Stimulated activated CD8-positive, alpha-beta memory T cell treated with anti-CD3 and anti-CD28 coated beads, Interleukin-15, amount 100 ng/mL, for 4 hours (primary cell): ENCODE results near the gene SLC35E1.

Experiments used
- DNase-seq, 2 donors: peaks; one replicate each; pipeline ENCODE4 v3.0.0-alpha.2; 2020; ENCODE audit warnings: low read depth in 2 of 2

The SLC35E1 gene

DNA sequence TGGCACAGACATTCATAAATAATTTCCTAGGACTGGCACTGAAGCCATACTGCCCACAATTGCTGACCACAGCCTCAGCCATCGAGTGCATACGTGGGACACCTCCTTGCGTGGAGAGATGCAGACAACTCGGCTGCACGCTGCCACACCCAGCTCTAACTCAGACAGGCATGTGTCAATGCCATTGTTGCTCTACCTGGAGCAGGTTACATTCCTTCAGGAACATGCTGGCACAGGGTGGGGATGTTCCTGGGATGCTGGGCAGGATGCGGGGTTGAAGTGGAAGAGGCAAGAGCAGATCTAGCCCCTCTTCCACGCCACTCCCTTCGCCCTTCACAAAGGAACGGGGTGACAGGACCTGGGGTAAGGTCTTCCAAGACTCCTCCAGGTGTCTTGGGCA lies 24.2 kb upstream of the SLC35E1 start:
- no peak for DNase-seq

DNA sequence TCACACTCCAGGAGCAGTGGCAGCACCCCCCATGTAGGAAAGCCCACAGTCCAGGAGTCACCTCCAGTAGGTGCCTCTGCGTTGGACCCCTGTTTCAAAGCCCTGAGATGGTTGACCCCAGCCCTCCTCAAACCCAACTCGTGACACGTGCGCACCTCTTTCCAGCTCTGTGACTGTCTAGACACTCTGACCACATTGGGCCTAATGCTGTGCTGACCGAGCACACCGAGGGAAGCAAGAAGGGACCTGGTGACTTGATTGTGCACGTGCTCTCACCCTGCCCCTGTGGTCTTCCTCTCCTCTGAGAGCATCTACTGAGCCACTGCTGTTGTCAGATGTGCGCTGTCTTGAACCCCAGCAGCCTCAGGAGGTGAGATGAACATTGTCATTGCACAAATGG lies 22.9 kb upstream of the SLC35E1 start:
- DNase-seq: no peak

DNA sequence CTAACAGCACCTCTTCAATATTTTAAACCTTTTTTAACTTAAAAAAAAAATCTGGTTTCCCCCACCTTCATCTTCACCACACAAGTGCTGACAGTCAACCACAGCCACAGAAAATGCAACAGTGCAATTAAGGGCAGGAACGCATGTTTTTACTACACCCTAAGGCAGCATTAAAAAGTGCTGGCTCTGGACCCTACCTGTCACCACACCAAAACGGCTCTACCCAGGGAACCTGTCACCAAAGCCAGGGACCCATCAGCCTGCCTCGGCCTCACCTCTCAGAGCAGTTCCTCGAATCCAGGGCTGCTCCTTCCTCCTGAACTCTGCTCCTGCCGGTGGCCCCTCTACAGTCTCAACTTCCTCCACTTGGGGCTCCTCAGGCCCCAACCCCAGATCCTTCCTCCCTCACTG lies 22.5 kb upstream of the SLC35E1 start:
- no peak for DNase-seq

DNA sequence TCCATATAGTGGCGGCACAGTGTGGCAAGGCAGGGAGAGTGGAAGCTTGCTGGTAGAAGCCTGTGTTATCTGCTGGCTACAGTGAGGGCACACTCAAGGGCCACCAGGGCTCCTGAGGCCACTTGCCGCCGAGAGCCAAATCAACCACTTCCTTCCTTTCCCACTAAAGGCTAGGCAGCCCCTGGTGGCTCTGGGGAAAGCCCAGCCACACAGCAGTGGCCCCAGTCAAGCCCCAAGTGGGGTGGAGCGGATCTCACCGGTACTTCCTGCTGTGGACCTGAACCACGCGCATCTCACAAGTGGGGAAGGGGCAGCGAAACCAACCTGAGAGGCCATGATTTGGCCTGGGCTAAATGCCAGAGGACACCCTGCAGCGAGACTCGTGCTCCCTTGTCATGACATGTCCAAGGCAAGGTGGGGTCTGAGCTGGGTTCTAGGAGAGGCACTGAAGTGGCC lies 21.9 kb upstream of the SLC35E1 start:
- DNase-seq: no peak

DNA sequence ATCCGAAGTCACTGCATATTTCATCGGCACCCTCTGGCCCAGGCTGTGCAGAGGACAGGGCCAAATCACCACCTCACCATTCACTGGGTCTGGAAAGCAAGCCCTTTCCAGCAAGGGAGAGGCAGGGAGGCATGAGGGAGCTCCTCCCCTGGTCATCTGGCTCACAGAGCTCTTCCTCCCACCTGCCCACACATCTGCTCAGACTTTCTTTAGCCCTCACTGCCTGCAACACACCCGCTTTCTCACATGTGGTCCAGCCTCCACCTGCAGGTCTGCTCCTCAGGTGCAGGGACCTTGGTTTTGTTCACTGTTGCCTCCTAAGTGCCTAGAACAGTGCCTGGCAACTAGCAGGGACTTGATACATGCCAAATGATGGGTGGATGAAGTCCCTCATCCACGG lies 21.0 kb upstream of the SLC35E1 start:
- no peak for DNase-seq

DNA sequence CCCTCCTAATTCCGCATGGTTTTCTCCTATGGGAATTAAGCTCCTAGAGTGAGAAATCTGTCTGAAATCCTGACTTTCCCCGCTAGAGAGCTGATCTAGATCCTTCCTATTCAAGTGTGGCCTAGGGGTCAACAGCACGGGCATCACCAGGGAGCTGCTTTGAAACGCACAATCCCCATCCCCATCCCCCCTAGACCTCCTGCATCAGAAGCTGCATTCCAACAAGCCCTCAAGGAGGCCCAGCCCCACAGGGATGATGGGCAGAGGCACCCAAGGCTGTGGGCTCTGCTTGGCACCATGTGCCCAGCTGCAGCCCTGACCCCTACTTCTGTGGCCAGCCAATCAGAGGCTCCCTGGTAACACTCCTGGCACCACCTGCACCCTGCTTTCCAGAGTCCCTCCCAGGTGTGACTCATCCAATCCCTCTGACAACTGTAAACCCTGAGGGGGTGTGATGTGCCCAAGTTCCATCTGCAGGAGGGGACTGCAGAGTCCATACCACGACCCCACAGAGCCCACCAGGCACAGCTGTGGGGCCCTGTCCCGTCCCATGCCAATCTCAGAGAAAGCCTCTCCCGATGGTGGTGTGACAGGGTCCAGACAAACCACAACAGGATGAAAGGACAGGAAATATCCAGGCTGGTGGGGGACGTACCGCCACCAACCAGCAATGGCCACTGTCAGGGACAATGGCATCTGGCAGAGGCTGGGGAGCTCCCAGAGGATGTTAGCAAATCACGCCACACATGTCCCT lies 19.8 kb upstream of the SLC35E1 start:
- DNase-seq: no peak

DNA sequence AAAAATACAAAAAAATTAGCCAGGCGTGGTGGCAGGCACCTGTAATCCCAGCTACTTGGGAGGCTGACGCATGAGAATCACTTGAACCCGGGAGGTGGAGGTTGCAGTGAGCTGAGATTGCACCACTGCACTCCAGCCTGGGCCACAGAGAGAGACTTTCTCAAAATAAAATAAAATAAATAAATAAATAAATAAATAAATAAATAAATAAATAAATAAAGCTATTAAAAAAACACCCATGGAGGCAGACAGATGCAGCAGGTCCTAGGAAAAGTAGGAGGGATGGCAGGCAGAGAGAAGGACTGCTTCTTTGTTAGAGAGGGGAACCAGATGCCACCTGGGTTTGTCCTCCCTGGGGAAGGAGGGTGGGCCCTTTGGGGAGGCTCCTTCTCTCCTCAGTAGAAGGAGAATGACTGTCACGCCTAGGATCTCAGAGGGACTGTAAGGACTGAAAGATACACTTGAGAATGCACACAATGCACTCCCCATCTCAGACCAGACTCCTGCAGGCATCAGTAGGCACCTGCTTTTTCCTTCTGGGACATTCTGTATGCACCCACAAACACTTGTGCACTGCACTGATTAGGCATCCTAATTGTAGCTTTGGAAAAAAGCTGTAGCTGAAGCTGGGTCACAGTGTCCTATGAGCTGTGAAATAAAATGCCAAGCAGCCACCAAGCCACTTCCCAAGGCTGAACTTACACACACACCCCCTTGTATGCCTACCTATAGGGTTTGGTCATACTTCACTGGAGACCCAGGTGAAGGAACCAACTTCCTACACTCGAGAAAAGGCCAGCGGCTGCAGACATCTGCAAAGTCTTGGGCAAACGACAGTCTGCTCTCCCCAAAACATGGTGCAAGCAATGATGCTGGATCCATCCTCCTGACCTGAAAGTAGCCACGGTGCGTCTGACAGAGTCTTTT lies 18.9 kb upstream of the SLC35E1 start:
- DNase-seq: no peak

DNA sequence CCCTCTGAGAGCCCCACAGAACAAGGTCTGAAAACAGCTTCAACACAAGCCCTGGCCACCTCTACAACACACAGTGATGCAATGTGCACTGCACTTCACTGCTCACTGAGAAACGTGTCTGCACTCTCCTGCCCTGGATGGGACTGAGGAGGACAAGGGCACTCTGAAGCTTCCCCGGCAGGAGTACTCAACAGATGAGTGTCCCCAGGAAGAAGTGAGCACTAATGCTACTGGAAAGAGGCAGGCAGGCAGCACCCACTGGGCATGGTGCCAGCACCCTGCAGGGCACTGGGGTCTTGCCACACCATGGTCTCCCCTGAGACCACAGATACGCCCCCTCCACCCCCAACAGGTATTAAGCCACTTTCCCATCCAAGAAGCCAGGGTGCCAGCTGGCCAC lies 17.7 kb upstream of the SLC35E1 start:
- DNase-seq: no peak

DNA sequence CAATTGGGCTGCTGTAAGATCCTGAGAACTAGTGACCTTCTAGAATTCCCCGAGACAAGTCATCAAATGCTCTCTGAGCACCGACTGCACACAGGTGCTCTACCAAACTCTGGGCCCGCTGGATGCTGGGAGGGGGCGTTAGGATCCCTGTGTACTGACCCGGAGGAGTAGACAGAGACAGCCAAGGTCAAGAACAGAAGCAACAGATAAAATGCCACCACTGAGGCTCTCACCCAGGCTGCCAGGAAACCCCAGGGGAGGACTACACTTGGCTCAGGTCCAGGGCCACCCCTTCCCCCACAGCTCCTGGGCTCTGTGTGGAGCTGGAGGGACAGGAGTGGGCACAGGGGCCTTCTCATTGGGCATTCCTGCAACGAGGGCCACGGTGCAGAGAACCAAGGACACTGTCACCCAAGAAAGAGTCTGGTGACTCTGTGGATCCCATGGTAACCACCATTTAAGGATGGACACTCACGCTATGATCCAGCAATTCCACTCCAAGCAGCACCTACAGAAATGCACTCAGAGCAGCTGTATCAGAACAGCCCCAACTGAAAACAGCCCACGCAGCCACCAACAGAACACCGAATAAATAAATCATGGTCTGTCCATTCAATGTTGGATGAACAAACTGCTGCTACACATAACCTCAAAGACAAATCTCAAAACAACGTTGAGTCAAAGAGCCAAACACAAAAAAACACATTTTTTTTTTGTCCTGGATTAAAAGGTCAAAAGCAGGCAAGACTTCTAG lies 16.8 kb upstream of the SLC35E1 start:
- DNase-seq: no peak

DNA sequence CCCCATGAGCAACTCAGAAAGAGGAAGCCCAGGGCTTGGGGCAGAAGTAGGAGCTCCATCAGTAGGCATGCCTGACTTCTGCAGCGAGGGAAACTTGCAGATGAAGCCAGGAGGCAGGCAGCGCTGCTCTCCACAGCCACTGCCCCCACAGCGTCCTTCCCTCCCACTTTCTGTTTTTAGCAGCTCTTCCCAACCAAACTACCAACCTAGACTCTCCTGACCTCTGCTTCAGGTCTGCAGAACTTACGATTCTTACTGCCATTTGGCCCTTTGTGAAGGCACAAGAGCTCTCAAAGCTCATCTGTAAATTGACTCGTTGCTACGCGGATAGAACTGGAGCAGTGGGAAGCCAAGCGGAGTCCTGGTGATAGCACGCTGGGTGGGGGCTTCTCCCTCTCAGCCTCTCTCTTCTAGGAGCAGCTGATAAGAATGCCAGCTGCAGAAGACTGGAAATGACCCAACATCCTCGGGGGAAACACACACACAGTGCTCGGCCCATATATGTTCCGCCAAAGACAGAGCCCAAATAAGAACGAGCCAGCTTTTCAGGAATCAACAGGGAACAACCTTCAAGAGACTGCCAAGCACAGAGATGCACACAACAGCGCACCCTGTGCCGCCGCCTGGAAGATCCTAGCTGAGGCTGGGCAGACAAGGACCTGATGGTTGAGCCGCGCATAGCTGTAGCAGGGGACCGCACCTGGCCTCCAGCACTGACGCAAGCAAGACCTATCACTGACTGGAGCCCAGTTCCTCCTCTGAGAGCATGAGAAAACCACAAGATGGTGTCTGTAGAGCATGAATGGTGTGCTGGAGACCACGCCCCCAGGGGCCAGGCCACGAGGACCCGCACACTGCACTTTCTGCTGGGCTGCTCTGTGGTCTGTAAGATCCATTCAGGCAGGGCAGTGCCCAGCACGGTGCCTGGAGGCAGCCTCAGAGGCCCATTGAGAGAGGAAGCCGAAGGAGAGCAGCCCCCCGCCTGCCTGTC lies 15.9 kb upstream of the SLC35E1 start:
- DNase-seq: no peak

DNA sequence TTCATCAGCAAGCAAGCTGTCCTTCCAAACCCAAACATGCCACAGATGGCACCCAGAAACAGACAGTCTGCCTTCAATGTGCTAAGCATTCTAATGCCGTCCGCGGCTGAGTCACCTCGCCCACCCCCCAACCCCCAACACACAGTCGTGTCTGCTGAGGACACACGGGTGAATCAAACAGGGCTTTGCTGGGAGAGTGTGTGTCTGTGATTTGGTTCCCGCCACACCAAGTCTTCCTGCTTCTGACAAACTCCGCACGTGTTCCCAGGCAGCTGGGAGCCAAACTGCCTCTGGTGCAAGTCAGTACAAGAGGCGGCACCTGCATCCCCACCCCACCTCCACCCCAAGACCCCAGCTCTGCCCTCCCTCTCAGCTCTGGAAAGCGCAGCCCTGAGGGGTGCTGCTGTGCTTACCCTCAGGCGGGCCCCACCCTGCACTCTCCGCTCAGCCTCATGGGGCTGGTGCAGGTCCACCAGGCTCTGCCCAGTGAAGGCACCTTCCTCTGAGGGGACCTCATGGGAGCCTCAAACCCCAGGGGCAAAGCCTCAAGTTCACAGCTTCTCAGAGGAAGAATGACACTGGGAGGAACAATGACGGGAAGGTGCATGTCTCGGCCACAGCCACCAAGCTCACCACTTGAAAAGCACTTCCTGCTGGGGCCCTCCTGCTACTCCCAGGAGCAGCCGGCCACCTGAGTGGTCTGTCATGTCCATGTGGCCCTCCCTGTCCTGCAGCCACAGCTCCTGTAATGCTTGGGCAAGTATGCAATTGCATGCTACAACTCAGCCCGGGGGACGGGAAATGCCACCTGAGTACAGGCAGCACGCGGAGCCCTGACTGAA lies 15.0 kb upstream of the SLC35E1 start:
- peak in 1 of 2 donors; percentile 46 for DNase-seq

DNA sequence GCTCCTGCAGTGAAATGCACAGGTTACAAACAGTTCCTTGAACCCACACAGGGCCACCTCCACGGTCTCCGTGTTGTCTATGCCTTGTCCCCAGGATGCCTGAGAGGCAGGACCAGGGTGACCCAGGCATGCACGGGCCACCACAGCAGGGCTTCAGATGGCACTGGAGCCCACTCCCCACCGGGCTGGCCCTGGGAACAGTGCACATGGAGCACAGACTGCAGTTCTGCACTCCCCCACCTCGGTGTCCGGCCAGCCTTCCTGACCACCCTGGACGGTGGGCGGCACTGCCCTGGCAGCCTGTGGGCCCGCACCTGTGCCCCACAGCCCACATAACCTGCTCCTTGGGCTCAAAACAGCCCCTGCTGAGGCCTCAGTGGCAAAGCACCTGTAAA lies 14.3 kb upstream of the SLC35E1 start:
- no peak for DNase-seq

DNA sequence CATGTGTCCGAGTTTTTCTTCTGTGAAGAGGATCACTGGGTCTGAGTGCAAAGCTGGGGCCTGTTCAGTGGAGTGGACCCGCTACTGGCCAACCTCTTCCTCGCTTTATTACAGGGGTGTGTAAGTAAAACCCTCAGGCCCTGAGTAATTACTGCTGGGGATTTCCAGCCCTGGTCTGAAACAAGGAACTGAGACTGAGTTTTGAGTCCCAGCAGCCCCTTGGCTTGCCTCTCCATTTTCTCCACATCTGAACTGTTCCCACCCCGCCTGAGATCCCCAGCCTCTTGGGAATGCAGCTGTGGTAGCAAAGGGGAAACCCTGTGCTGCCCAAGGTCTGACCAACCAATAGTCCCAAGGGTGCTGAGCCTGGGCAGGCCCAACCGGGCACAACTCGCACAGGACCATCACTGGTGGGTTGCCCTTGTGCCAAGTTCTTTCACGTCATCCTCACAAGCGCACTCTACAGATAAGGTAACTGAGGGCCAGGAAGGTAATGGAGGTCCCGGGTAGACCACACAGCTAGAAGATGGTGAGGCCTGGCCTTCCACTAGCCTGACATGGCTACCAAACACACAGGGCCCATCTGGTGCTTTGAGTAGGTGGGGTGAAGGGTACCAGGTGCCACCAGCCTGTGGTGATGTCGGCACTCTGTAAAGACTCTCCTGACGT lies 13.7 kb upstream of the SLC35E1 start:
- no peak for DNase-seq

DNA sequence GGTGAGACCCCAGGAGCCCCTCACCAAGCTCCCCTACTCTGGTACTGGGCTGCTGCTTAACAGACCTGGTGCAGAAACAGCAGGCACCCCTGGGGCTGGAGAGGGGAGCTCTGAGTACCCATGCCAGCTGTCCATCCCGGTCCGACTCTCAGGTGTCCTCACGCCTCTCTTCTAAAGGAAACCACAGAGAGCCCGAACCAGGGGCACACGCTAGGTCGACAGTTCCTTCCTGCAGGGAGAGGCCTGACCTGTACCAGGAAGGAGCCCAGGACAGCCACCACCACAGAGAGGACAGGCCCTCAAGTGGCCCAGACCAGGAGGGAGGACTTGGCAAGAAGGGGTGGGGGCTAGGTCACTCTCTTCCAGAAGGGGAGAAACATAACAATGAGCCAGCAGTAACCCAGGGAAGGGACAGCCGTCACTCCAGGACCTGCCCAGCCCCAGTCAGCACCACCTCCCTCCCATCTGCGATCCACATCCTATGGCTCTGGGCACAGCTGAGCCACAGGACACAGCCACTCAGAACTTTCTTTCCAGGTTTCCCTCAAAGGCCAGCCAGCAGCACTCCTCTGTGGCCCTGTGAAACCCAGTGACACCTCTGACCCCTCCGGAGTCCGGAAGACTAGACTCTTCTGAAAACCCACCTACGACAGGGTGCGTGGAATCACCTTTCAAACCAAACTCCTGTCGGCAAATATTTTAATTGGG lies 13.0 kb upstream of the SLC35E1 start:
- DNase-seq: no peak

DNA sequence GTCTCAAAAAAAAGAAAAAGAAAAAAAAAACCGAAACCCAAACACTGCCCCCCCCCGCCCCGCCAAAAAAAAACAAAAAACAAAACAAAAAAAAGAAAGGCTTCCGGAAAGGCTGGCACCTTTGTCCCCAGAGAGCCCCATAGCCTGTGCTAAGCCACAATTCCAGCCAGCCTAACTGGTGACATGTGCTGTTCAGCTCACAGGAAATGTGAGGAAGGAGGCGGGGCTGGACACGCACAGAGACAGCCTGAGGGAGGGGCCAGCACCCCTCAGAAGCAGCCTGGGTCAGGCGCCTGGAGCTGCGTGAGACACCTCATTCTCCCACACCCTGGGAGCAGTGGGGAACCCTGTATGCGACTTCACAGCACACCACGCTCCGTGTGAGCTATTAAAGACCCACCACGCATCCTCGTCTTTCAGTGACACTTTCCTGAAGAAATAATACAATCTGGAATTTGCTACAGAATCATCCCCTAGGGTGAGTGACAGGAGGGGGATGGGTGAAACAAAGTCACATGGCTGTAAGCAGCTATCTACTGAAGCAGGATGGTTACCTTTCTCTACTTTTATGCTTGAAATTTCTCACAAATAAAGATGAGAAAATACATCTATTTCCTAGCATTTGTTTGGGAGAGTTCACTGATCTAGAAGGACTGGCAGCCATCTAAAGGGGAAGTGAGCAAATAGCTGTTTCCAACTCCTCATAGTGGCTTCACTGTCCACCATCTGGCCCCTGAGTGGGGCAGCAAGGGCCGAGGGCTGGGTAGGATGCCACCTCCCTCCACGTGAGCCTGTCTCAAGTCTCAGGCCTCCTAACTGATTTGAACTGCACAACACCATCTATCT lies 12.3 kb upstream of the SLC35E1 start:
- peak; percentile 74 to 77 for DNase-seq

DNA sequence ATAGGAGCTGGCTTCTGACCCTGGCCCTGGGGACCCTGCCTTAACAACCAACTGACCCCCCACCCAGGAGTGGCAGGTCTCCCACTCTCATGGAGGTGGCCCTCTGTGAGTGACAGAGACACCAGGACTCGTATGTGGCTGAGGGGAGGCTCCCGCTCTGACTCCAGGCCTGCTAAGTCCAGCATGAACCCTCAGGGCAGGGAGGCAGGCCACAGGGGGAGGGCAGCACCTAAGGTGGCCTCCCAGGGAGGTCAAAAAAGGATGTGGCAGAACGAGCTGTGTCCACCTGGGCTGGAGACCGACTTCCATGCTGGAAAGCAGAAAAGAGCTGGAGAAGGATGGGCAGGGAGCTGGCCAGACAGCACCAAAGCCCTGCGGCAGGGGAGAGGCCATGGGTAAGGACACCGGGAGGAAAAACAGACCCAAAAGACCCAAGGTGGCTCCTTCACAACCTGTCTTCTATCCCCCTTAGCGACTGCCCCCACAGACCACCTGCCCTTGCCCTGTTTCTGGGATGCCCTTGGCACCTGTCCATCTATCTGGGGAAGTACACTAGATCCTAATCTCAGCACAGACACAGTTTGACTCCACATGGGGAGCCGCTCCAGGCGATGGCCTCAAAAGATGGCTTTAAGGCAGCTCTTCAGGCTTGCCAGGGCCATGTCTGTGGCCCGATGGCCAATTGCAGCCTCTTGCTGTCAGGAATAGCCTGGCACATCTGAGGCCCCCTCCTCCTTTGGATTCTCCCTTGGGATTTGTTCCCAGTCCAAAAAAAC lies 10.5 kb upstream of the SLC35E1 start:
- DNase-seq: no peak

DNA sequence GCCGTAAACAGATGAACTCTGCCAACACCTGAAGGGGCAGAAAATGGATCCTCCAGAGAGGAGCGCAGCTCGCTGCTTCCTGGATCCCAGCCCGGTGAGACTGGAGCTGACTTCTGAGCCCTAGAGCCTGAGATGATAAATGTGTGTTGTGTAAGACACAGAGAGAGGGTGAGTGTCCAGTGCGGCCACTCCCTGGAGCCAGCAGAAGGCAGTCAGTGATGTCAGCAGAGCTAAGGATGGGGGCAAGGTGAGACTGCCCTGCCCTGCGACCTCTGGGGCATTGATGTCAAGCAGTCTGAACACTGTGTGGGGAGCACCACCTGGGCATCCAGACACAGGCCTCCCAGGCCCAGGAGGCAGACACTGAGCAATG lies 9.7 kb upstream of the SLC35E1 start:
- no peak for DNase-seq
